Medulla oblongata (tissue), 1 donor: ENCODE data around the gene NUP35.

ENCODE experiments used
- DNase-seq: peaks from one replicate; pipeline ENCODE4 v3.0.0-alpha.2; 2015; ENCODE audit errors: extremely low spot score

Gene NUP35

GRCh38 chr2:183124222-183124956, at the start of gene NUP35:
TSS of gene NUP35 (plus strand) at chr2:183124443. CDS start at chr2:183124458, 15 bp downstream.
- peak; percentile 93 for DNase-seq

GRCh38 chr2:183078163-183078463, 46.1 kb upstream of the NUP35 start:
- DNase-seq: no peak

GRCh38 chr2:183078464-183079138, 45.6 kb upstream of the NUP35 start, which contains the start of gene DUSP19:
TSS of gene DUSP19 (plus strand) at chr2:183078747. CDS start at chr2:183078934, 187 bp downstream.
- peak; percentile 99 for DNase-seq

- DNase-seq: peak; percentile 57
Observed at GRCh38 chr2:183079139-183079775, 45.0 kb upstream of the NUP35 start.

GRCh38 chr2:183081911-183082310, 42.3 kb upstream of the NUP35 start:
- DNase-seq: no peak

GRCh38 chr2:183088061-183088460, 36.2 kb upstream of the NUP35 start:
- no peak for DNase-seq

- no peak for DNase-seq
Observed at GRCh38 chr2:183089192-183089851, 34.9 kb upstream of the NUP35 start.

- DNase-seq: no peak
Observed at GRCh38 chr2:183091318-183091953, 32.8 kb upstream of the NUP35 start.

GRCh38 chr2:183091954-183092345, 32.3 kb upstream of the NUP35 start:
- no peak for DNase-seq

GRCh38 chr2:183093857-183094657, 30.2 kb upstream of the NUP35 start:
- no peak for DNase-seq

- no peak for DNase-seq
Observed at GRCh38 chr2:183105402-183106134, 18.7 kb upstream of the NUP35 start.

GRCh38 chr2:183112577-183112976, 11.7 kb upstream of the NUP35 start:
- DNase-seq: no peak

GRCh38 chr2:183113630-183114029, 10.6 kb upstream of the NUP35 start:
- no peak for DNase-seq

- DNase-seq: no peak
Observed at GRCh38 chr2:183117226-183117625, 7.0 kb upstream of the NUP35 start.

- no peak for DNase-seq
Observed at GRCh38 chr2:183123117-183123958, 905 bp upstream of the NUP35 start.

GRCh38 chr2:183123959-183124221, 353 bp upstream of the NUP35 start:
- no peak for DNase-seq

- peak; percentile 33 for DNase-seq
Observed at GRCh38 chr2:183124957-183125255, 663 bp downstream of the NUP35 start.

- no peak for DNase-seq
Observed at GRCh38 chr2:183125659-183126341, 1.6 kb downstream of the NUP35 start.

- no peak for DNase-seq
Observed at GRCh38 chr2:183126635-183127034, 2.4 kb downstream of the NUP35 start.
